GM18526 (cell line): Measurements from ENCODE around the gene PSMC1.

Experiments used
- POLR2A ChIP-seq: IDR thresholded peaks from 3 replicates; pipeline ENCODE4 v1.6.1; 2011; ENCODE audit not compliant: insufficient read length; ENCODE audit errors: extremely low read depth

Gene PSMC1

DNA sequence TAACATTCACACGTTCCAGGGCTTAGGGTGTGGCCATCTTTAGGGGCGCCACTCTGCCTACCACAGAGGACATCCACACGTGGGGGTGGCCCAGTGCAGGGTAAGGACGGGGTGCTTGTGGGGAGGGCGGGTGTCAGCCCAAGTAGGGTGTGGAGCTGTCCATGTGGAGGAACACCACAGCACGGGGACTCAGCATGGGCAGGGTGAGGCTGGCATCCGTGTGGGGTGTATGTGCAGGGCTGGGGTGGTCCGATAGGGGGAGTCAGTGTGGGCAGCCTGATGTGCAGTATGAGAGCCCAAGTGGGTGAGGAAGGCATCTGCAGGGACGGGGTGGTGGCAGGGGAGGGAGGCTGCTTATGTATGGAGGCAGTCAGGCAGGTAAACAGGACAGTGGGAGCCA is 17.7 kb downstream of the PSMC1 start:
- no peak for TF ChIP-seq POLR2A

DNA sequence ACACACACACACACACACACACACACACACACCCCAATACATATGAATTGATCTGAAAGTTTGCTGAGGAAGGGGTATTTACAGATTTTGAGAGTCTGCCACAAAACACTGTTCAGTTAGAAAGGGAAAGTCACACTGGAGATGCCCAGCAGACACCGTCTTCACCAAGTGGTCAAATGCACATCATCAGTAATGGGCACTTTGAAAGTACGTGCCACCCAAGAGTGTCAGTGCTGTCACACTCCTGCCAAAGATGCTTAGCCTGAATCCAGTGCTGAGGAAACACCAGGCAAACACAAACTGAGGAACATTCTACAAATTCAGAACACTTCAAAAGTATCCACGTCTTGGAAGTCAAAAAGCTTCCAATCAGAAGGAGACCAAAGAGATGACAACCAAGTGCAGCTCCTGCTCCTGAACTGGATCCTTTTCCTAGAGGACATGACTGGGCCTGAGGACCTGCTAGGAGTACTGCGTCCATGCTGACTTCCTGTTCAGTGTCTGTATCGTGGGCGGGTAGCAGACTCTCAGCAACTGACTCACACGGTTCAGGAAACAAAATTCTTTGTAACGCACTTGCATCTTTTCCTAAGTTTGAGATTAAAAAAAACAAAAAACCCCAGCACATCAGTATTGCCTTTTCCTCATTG is 18.6 kb downstream of the PSMC1 start:
- TF ChIP-seq POLR2A = no peak

DNA sequence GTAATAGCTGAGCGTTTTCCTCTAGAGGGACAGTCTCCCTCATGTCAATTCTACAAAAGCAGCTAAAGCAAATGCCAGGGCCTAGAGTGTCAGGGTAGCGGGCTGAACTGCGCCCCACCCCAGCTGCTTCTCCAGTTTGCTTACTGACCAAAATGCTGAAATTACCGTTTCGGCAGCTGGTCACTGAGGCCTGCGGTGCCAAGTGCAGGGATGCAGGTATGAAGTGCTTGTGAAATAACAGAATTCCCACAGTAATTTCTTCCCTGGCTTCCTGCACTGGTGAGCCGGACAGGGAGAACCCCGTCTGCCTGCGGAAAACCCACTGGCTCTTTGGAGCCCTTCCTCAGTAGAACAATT is 19.1 kb downstream of the PSMC1 start:
- no peak for TF ChIP-seq POLR2A

DNA sequence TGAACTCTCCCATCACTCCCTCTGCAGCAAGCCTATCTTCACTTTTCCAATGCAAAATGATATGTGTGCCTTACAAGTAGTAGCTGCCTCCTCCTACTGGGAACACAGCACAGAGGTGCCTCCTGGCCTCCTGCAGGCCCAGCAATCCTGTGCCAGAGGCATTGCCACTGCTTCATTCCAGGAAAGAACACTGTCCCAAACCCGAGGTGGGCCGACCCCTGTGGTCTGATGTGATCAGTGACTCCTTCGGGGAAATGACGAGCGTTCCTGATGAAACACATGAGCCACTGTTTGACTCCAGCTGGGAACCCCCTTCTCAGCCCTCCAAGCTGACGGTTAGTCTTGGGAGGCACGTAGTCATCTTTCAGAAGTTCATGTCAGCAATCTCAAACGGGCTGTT is 19.5 kb downstream of the PSMC1 start:
- TF ChIP-seq POLR2A = no peak

DNA sequence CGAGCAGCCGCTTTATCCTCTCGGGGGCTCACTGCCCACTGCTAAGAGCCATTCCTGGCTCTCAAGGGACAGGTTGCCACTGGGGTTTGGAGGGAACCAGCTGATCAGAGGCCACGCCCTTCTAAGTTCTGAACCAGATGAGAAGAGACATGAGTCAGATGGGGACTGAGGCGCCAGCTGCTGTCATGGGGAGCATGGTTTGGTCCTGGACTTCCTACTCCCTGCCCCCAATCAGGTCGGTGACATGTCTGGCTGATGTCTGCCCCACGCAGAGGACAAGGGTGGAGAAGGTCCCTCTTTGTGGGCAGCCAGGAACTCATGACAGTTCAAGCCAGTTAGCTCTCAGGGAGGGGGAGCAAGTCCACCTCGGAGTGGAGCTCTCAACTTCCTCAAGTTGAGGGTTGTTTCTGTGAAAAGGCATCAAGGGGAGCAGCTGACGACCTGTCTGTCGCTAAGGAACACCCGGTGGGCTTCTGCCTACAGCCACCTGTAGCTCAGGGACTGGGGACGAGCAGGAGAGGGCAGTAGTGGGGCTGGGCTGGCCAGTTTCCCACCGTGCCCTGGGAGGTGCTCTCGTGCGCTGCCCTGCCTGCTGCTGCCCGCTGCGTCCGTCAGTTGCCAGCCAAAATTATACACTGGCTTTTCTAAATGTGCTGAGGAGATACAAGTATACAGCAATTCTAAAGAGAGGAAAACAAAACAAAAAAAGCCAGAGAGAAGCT is 20.5 kb downstream of the PSMC1 start:
- TF ChIP-seq POLR2A = no peak

DNA sequence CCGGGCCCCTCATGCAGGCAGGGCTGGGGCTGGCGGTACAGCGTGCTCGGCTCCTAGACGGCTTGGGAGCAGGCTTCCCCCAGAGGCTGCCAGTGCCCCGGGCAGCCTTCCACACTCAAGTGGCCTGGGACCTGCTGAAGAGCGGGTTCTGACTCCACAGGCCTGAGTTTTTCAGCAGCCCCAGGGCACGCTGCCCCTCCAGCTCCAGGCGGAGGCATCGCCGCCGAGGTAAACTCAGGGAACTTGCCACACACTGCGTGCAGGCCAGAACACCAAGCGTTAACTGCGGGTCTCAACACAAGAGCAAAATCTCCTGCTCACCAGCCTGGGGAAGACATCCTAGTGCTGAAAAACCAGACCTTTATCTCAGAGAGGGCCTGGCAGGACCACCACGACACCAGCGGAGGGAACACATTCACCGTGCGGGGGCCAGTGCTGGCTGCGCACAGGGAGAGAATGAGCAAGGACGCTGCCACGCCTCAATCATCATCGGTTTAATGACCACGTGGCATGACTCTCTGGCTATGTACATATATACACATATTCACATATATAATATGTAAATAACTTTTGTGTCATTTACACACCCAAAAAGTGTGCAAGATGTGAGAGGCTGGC is 21.3 kb downstream of the PSMC1 start:
- TF ChIP-seq POLR2A = no peak

DNA sequence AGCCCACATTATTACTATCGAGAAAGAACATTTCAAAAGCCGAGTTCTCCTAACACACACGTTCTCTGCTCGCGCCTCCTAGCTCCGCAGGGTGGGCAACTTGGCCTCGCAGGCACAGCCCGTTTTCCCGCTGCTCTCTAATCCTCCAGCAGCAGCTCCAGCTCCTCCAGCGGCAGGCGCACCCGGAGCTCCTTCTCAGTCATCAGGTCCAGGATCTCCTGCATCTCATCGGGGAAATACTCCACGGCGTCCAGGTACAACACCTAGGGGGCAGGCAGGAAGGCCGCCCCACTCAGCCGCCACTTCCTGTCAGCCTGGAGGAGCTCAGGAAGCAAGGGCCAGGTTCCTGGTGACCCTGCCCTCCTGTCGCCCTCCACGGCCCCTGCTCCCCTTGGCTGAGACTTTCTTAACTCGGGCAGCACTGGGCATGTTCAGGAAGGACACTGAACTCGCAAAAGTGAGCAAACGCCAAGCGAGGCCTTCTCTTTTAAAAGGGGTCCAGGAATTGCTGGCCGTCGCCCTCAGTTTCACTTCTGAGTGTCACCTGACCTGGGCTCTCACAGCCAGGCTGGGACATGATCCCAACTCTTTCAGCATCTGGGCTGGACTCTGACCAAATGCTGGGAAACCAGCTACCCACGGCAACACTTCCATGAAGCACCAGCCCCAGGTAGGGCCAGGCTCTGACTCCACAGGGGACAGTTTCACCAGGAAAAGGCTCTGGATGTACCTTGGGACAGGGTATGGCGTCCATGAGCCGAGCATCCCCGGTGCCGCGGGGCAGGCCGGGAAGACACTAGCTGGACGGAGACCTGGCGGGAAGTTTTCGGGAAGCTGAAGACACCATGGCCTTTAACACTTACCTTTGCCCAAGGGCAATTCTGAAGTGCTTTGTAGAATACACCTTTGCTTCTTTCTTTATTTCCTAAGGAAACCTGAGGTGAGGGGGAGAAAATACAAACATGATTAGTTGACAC is 22.1 kb downstream of the PSMC1 start:
- TF ChIP-seq POLR2A = no peak

DNA sequence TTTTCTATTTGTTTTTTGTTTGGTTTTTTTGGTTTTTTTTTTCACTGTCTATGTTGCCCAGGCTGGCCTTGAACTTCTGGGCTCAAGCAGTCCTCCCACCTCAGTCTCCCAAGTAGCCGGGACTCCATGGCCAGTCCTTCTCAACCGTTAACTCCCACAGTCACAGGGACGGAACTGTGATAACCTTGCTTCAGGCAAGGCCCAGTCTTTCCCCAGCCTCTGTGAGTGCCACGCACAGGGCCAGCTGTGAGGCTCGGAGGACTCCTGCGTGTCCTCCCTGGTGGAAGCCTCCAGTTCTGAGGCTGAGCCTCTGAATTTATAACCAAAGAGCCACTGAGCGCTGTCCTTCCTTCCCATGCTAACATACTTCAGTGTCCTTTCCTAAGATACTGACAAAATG is 23.7 kb downstream of the PSMC1 start:
- TF ChIP-seq POLR2A = no peak

DNA sequence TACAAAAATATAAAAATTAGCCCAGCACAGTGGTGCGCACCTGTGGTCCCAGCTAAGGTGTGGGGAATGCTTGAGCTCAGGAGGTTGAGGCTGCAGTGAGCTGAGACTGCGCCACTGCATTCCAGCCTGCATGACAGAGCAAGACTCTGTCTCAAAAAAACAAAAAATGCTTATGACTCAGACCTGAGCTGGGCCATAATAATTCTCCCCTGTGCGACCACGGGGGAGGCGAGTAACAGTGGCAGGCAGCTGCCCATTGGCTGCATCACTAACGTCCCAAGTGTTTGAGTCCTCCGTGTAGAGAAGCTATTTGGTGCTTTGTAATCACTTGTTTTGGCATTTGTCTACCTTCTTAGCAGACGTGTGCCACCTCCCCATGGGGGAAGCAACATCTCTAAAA is 24.9 kb downstream of the PSMC1 start:
- TF ChIP-seq POLR2A = no peak

DNA sequence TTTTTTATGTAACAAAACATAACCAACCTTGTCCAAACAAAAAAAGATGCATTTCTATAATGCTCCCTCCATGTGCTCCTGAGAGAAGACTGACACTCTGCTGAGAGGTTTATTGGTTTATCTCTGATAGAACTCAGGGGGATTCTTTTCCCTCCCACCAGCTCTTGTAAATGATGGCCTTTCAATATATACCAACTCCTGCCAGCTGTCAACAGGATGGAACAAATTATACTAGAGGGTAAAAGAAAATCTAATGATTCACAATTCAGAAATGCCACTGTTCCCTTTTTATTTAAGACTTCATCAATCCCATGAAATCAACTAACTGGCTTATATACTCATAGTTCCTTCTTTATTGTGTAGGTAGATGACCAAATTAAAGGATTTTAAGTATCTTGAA is 25.4 kb downstream of the PSMC1 start:
- TF ChIP-seq POLR2A = no peak

DNA sequence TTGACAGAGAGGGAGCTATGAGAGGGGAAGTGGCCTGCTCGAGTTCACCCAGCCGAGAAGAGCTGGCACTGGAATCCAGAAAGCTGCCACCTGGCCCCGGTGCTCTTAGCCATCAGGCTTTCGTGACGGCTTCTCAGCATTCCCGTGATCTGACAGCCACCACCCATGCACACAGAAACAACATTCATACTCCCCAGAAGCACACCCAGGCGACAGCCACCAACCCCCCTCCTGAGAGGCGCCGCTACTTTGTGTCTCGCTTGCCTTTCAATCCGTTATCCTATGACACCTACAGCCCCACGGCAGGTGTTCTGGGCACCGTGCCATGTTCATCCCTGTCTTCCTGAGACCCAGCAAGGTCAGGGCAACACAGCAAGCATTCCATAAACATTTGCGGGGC is 31.4 kb downstream of the PSMC1 start:
- TF ChIP-seq POLR2A = no peak

DNA sequence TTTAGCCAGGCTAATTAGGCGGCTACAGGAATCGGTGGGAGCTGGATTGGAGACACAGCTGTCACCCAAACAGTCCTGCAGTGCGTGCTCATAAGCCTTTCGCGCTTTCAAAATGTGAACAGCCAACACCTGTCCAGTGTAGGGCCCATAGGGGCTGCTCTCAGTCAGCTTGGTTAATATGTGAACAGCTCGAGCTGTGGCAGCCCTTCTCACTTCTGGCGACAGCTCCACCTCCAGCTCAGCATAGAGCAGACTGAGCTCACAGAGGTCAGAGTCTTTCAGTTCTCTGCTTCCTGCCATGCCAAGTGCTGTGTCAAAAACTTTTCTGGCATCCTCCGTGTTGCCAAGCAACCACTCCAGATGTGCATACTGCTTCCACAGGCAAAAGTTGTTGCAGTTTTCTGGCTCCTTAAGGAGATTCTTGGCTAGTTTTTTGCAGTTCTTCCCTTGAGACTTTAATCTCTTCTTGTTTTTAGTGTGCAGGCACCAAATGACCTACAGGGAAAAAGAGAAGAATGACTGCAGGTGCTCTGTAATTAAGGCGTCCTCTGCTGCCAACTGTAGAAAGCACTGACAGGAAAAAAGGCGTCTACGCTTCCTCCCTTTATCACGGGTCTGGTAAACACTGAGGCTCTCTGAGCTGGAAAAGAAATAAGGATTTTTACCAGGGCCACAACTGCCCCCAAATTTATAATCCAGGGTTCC is 32.5 kb downstream of the PSMC1 start:
- no peak for TF ChIP-seq POLR2A

DNA sequence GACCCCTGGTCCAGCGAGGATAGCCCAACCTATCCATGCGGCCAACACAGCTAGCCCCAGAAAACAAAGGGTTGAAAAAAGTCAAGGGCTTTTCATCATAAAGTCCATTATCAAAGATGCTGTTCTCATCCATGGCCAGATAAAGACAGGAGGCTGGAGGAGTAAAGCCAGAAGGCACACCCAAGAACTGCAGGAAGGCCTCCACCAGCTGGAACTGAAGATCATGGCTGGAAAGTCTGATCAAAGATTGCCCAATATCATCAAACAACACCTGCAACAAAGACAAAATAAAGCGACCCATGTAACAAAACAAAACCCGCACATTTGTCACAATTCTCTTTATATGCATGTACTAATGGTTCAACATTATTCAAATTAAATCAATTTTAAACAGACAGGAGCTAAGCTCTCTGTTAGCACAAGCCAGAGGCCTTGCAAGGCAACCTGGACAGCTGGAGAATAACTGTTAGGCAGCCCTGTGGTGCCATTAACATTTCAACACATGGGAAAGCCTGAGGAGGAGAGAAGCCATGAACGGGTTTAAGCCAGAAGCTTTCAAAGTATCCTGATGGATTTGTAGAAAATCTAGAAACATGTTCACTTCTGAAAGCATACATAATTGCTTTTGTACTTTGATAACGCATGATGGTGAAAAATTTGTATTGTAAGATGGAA is 34.1 kb downstream of the PSMC1 start:
- no peak for TF ChIP-seq POLR2A

DNA sequence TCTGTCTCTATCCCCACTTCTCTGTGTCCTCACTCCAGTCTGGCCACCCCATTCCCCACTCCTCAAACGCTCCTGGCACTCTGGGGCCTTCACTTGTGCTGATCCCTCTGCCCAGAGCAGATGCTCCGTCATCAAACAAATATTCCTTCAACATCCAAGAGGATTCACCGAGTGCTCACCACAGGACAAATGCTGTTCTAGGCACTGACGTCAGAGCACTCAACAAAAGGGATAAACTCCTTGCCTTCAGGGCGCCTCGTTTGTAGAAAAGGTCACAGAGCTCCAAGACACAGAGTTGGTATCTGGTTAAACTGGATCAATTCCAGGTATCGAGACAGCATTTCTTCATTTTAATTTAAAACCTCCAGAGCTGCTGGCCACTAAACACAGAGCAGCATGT is 35.3 kb downstream of the PSMC1 start:
- TF ChIP-seq POLR2A = no peak
